AG09319 (cell line): Measurements from ENCODE around the gene DVL2.

Experiments
- DNase-seq: peaks from one replicate; pipeline ENCODE4 v3.0.0-alpha.2; 2010; ENCODE audit warnings: low read depth; ENCODE audit errors: extremely low read depth
- CTCF ChIP-seq: IDR thresholded peaks from 2 replicates; pipeline ENCODE4 v1.5.1; 2011; ENCODE audit warnings: low read depth, mild to moderate bottlenecking, inconsistent platforms, low read length, moderate library complexity

DVL2 gene

GRCh38 chr17:7177954-7178477, 56.3 kb downstream of the DVL2 start:
- no peak for DNase-seq
- TF ChIP-seq CTCF: no peak

GRCh38 chr17:7177191-7177953, 56.9 kb downstream of the DVL2 start:
- TF ChIP-seq CTCF: peak; percentile 89
- DNase-seq: no peak

- no peak for TF ChIP-seq CTCF
- no peak for DNase-seq
Observed at GRCh38 chr17:7176841-7177190, 57.5 kb downstream of the DVL2 start.

GRCh38 chr17:7176107-7176840, 58.0 kb downstream of the DVL2 start:
- no peak for DNase-seq
- TF ChIP-seq CTCF: no peak
